ENCODE results near the gene KLK12.

KLK12 gene

GRCh38 chr19:51047031-51047335 is 12.2 kb upstream of the KLK12 start:
- DNase-seq (ENCODE audit: low spot score): no peak

- DNase-seq (ENCODE audit: low spot score): no peak
Measured at GRCh38 chr19:51044327-51044726, 9.5 kb upstream of the KLK12 start.

DNA sequence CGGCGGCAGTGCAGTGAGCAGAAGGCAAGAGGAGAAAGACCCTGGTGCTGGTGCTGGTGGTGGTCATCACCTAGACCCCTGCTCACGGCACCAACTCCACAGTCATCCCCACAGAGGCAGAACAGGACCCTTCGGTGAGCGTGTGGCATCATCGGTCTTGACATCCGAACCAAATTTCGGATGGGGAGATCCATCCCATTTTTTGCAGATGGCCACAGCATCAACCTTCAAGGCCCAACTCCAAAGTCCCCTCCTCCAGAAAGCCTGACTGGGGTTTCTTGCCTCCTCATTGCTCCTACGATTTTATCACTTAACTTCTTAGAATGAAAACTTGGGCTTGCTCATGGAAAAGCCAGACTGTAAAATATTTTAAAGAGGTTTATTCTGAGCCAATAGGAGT is 8.7 kb upstream of the KLK12 start:
- no peak for DNase-seq (ENCODE audit: low spot score)

DNA sequence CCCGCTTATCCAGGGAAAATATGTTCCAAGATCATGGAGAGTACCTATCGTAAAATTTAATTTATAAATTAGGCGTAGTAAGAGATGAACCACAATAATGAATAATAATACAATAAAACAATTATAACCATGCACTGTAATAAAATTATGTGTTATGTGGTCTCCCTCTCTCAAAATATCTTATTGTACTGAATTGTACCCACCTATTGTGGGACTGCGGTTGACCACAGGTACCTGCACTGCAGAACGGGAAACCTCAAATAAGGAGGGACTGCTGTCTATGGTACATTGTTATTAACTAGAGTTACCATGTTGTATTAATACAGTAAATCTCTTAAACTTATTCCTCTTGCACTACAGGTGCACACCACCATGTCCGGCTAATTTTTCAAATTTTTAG is 5.3 kb upstream of the KLK12 start:
- no peak for DNase-seq (ENCODE audit: low spot score)

- no peak for DNase-seq (ENCODE audit: low spot score)
Measured at GRCh38 chr19:51036519-51036918, 1.7 kb upstream of the KLK12 start.

DNA sequence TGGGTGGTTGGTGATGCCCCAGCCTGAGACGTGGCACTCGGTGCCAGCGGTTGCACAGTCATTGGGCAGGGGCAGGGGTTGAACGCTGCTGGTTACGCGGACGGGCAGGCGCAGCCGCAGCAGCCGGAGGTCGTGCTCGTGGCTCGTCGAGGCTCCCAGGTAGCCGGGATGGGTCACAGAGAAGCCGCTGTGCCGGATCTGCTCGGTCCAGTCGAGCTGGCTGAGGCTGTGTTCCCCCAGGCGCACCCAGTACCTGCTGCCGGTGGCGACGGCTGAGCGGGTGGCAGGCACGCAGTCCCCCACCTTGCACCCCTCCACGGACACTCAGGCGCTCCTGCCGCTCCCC is 2.9 kb downstream of the KLK12 start:
- DNase-seq (ENCODE audit: low spot score): no peak

DNA sequence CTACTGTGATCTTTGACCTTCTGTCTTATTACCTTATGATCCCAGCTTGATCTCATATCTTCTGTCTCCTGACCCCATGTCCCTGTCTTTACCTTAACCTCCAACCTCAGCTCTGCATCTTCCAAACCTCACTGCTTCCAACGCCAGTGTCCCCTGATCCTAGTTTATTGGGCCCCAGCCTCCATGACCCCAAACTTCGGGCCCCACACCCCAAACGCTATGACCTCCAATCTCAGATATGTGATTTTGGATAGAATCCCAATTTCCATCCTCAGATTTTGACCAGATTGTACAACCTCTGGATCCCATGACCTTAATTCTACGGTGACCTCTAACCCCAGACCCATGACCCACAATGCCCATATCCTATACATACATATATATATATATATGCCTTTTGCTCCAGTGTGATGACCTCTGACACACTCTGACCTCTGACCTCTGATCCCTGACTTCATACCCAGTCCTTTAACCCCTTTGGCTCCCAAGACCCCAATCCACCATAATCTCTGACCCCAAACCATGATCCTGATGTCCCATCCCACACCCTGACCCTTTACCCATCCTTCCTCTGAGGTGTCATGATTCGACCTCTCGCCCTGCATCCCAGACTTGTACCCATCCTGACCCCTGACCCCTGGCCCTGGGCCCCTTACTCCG is 3.5 kb downstream of the KLK12 start:
- no peak for DNase-seq (ENCODE audit: low spot score)

- no peak for DNase-seq (ENCODE audit: low spot score)
Measured at GRCh38 chr19:51030631-51031030, 4.2 kb downstream of the KLK12 start.

- no peak for DNase-seq (ENCODE audit: low spot score)
Measured at GRCh38 chr19:51029718-51030117, 5.1 kb downstream of the KLK12 start.

- no peak for DNase-seq (ENCODE audit: low spot score)
Measured at GRCh38 chr19:51027873-51028272, 6.9 kb downstream of the KLK12 start.

- DNase-seq (ENCODE audit: low spot score): no peak
Measured at GRCh38 chr19:51027126-51027806, 7.5 kb downstream of the KLK12 start.

- DNase-seq (ENCODE audit: low spot score): no peak
Measured at GRCh38 chr19:51026554-51026831, 8.3 kb downstream of the KLK12 start, which contains the start of gene KLK11. Gene KLK11 (minus strand): TSS chr19:51026616. CDS start chr19:51025631, 985 bp downstream.

DNA sequence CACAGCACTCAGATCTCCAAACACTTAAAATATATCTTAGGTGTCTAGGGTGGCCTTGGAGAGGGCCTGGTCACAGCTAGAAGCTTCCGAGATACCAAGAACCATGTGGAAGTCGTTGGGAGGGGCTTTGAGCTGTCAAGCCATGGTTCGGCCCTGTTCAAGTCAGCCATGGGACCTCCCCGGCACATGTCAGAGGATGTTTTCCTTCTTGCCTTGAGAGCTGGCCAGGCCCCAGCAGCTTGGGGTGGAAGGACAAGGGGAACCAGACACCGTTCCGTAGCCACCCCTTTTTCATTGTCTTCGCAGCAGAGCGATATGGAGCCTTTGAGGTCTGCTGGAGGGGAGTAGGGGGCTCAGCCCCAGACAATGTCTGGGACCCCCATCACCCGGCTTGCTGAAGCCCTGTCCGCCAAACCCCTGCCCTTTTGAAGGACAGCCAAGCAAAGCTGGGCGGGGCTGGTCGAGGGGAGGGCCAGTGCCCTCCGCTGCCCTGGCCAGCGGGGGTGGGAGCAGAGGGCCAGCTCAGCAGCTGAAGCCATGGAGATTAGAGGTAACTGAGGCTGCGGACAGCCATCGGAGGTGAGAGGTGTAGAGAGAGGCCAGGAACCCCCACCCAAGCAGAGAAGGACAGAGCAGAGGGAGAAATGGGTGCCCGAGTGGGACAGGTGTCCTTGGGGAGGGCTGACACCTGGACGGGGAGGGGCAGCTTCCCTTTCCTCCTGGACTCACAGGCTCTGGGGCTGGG is 8.8 kb downstream of the KLK12 start:
- no peak for DNase-seq (ENCODE audit: low spot score)

GRCh38 chr19:51025401-51025800 is 9.4 kb downstream of the KLK12 start:
- no peak for DNase-seq (ENCODE audit: low spot score)

DNA sequence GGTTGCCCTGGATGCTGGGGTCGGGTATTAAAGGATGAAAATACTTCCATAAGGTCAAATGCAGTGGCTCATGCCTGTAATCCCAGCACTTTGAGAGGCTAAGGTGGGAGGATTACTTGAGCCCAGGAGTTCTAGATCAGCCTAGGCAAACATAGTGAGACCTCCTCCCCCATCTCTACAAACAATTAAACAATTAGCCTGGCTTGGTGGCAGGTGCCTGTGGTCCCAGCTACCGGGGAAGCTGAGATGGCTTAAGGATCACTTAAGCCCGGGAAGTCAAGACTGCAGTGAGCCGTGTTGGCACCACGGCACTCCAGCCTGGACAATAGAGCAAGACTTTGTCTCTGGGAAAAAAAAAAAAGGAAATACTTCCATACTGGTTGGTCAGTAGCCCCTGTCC is 9.9 kb downstream of the KLK12 start:
- DNase-seq (ENCODE audit: low spot score): no peak

- DNase-seq (ENCODE audit: low spot score): no peak
Measured at GRCh38 chr19:51023946-51024345, 10.9 kb downstream of the KLK12 start.

GRCh38 chr19:51022526-51022925 is 12.3 kb downstream of the KLK12 start:
- no peak for DNase-seq (ENCODE audit: low spot score)

DNA sequence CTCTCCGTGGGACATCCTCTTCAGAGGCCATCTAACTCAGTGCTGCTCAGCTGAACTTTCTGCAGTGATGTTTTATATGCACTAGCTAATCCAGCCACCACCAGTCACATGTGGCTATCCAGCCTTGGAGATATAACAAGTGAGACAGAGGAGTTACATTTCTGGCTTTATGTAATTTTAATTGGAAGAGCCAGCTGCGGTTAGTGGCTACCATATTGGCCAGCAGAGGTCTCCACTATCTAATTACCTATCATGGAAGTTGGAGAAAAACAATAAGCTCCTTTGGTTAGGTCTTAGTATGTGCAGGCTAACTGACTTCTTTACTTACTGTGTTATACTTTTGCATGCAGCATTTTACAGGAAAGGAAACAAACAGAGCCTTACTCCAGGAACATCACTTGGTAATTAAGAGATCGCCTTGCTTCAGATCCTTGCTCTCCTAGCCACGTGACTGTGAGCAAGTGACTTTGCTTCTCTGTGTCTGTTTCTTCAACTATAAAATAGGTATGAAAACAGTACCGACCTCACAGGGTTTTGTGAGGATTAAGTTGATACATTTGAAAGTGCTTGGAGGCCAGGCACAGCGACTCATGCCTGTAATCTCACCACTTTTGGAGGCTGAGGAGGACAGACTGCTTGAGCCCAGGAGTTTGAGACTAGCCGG is 13.7 kb downstream of the KLK12 start:
- DNase-seq (ENCODE audit: low spot score): no peak

GRCh38 chr19:51019544-51019925 is 15.3 kb downstream of the KLK12 start, which contains the start of gene KLK10:
Gene KLK10 (minus strand): TSS chr19:51019709. CDS start chr19:51019130, 579 bp downstream.
- no peak for DNase-seq (ENCODE audit: low spot score)

DNA sequence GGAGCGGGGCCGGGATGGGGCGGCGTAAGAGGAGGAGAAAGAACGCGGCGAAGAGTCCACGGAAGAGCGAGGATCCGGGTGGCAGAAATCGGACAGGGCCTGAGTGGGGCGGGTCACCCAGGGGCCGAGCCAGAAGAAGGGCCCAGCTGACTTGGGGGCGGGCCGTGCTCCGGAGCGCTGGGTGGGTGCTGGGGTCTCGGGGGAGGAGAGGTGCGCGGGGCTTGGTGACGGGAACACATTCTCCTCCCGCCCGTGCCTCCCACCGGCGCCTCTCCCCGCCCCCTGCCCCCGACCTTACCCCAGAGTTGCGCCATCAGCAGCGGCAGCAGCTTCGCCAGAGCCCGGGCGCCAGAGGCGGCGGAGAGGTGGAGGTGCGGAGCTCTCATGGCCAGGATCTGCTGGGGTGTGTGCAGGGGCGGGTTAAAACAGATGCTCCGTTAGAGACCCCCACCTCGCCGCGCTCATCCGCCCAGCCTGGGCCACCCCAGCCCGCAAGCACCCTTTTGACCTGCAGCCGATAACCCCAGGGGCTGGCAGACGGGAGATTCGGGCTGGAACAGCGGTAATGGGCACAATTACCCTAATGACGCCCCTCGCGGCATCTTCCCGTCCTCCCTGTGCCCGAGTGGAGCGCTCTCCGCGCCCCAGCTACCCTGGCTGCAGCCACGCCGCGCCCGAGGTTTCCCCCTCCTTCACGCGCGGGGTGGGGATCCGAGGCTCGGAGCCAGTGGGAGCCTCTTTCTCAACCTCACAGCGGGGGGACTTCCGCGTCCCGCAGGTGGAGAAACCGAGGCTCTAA is 15.9 kb downstream of the KLK12 start:
- peak; percentile 61 for DNase-seq (ENCODE audit: low spot score)

DNA sequence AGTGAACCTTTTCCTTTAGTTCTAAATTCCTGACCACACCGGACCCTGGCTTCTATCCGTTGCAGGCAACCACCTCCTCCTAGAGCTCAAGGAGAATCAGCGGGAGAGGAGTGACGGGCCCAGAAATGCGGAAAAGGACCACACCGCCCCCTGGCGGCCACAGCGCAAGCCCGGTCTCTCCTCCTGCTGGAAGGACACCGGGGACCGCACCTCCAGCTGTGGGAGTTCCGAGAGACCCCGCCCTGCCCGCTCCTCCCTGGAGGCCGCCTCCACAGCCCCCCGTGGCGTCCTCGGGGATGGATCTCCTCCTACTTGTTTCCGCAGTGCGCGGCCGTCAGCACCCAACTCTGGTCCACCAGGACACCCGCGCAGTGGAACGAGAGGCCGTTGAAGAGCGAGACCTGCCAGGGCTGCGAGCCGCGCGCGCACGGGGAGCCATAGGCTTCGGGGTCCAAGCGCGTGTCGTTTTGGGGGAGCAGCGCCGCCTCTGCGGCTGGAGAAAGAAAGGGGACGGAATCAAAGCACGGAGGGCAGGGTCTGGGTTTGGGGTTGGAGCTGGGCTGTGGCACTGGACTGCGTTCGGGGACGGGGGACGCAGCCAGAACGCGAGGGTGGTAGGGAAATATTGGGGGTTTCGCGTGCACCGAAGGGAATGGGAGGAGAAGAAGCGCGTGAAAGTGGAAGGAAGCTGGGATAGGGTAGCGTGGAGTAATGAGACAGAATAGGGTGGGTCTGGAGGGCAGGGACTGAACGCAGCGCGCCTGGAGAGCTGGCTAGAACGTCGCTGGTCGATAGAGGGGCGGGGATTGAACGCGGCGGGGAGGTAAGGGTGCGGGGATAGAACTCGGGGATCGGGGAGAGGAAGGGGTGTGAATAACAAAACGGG is 17.8 kb downstream of the KLK12 start:
- peak; percentile 94 for DNase-seq (ENCODE audit: low spot score)

Measured in iPS-NIHi11 (cell line).